Right ventricle myocardium inferior (tissue), 1 donor: ENCODE data around the gene ZEB2. TPM values are rescaled to one million over a fixed set of nuclear protein-coding genes. Genes with fewer than 3 reads are reported as not detected.

Experiments used
- ATAC-seq: fragments of 200-7000 bp; cut with Tn5 transposase; one replicate; pipeline ENCODE4 v1.9.1; 2020; ENCODE audit warnings: mild to moderate bottlenecking, moderate library complexity
- DNase-seq: peaks from one replicate; pipeline ENCODE4 v3.0.0; 2021; ENCODE audit errors: missing footprints
- intact Hi-C: fragments of 100-400 bp; cut with DNase I; formaldehyde crosslinking; loops from one replicate; pipeline ENCODE4 v1.11.0; 2022
- total RNA-seq: library from RNA; stranded (reverse); fragmentation: NEBNext Ultra II Directional; extraction: Animal tissue kit (Norgen Biotek cat#: 25700); gene quantifications from one replicate; pipeline ENCODE4 v1.2.1, GENCODE V29; 2021
- donor health status: DM: no; HTN: yes; CAD: no; lungs with severe emphysema.

The ZEB2 gene
- total RNA-seq, 1 donor from 2014 or later, result 89.0 TPM

DNA sequence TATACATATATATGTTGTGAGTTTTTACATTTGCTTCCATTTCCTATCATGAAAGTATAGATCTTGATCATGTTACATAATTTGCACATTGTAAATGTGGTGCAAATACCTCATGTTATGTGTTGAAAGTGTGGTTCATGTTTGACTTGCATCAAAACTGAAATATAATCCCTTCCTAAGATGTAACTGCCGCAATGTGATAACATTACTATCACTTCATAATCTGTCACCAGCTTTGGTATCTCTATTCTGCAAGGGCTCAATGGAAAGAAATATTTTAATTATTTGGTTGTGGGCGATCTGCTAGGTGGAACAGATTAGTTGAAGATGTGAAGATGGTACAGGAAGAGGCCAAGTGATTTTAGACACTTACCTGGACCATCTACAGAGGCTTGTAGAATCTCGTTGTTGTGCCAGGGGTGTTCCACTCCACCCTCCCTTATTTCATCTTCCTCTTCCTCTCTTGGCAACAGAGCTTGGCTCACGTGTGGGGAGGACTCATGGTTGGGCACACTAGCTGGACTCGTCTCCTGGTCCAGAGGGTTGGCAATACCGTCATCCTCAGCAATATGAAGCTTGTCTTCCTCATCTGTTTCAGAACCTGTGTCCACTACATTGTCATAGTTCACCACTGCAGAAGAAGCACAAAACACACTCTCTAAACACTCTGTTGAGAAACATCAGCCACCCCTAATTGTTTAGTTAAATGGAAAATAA is 90.4 kb downstream of the ZEB2 start:
- ATAC-seq (no peak), DNase-seq (peak; percentile 57)
- intact Hi-C loops, result loop anchor here (5.0 kb wide), 1 partner anchor 97 kb away; a partner anchor contains a TSS

DNA sequence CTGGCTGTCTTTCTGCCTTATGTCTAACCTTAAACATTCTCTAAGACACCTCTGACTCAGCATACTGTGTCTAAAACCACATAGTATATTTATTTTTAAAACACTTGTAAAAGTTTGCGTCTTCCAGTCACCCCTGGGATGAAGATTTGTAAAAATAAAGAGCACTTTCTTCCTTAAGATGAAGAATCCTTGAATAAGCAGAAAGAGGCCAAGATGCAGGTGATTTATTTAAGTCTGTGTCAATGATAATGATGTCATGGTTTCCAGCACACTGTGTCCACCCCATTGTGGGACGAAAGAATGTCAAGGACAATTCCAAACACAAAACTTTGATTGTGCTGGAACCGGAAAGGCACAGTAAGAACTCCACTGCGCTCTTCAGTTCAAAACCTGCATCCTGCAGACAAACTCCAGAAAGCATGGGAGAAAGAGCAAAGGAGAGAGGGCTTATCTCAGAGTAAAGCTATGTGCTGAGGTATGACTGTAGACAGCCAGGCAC is 92.9 kb downstream of the ZEB2 start:
- DNase-seq, result no peak
- intact Hi-C loops, result loop anchor here (2.0 to 5.0 kb wide), 2 partner anchors 22 to 95 kb away; a partner anchor contains a TSS
- peak; percentile 61 for ATAC-seq

- ATAC-seq (no peak), DNase-seq (no peak)
- intact Hi-C loops, result loop anchor here (2.0 to 5.0 kb wide), 2 partner anchors 22 to 94 kb away; a partner anchor contains a TSS
Measured at GRCh38 chr2:144426355-144426754, 93.6 kb downstream of the ZEB2 start.

GRCh38 chr2:144424559-144425240 is 95.2 kb downstream of the ZEB2 start:
- DNase-seq (no peak), ATAC-seq (no peak)
- intact Hi-C loops, result loop anchor here (5.0 kb wide), 1 partner anchor 92 kb away; a partner anchor contains a TSS

GRCh38 chr2:144421606-144422510 is 98.1 kb downstream of the ZEB2 start:
- no peak for ATAC-seq
- intact Hi-C loops, result no loop called here
- no peak for DNase-seq

- DNase-seq (no peak), ATAC-seq (no peak)
- intact Hi-C loops, result no loop called here
Measured at GRCh38 chr2:144419218-144419617, 100.7 kb downstream of the ZEB2 start.

DNA sequence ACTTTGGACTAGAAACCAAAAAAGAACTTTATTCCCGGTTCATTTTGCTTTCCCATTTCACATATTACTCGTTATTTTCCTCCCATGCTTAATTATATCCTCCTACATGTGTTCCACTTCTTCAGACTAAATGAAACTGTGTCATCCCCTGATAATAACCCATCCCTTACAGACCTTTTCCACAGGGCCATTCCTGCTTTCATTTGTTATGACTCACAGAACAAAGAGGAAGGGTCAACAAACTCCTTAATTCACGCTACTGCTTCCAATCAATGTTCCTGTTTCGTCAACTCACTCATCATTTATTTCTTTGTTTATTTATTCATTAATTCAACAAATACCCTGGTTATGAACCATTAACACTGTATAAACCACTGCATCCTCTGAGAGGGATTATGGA is 104.5 kb downstream of the ZEB2 start:
- intact Hi-C loops, result no loop called here
- no peak for DNase-seq
- no peak for ATAC-seq

DNA sequence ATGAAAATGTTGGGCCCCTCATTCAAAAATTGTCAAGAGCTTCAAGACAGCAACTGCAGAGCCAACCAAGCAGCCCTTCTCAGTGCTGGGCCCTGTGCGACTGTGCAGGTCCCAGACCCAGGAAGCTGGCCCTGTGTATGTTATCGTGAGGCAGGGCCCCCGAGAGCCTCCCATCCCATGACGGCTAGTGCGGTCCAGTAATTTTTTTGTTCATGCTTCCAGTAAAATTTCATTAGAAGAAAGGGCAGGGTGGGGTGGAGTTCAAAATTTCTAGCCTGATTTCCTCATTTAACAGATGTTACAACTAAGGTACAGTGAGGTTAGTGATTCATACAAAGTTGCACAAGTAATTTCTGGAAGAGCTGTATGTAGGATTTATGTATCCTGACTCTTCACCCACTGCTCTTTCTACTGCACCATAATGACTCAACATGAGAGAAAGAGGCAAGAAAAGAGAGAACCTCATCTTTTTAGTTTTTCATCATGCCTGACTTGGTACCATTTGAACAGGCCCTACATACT is 105.5 kb downstream of the ZEB2 start:
- intact Hi-C loops, result no loop called here
- peak; percentile 53 for ATAC-seq
- no peak for DNase-seq

DNA sequence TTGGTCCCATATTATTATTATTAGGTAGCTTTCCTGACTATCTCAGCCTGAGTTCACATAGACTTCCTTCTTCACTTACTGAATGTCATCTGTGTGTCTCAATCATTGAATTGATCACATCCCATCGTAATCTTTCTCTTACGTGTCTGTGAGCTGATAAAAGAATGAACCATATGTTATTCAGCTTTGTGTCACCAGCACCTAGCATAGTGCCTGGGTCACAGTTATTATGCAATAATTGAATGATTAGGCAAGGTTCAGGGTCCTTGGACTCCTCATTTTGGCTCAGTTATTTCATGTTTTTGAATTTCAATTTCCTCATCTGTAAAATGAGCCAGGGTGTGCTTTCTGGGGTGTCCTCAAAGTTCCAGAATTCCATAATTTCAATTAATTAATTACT is 107.2 kb downstream of the ZEB2 start:
- ATAC-seq, result peak; percentile 56
- intact Hi-C loops, result no loop called here

DNA sequence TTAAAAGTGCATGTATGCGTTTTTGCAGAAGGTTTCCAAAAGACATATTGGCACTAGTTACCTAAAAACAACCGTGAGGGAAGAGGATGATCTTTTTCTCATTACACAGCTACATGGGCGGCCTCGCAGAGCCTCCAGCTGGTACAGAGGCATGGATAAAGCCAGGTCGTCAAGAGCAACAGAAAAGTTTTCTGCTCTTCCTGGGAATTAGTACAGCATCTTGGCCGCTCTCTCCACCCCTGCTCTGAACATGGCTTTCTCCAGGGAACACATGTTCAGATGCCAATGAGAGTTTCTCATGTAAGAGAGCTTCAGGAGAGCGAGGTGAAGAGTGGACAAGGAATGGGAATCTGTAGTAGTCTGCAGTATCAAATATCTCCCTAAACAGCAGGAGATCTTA is 108.4 kb downstream of the ZEB2 start:
- DNase-seq (no peak), ATAC-seq (no peak)
- intact Hi-C loops, result no loop called here

More for the DNA sequence above, 107.2 kb downstream of the ZEB2 start:
- DNase-seq, result no peak

DNA sequence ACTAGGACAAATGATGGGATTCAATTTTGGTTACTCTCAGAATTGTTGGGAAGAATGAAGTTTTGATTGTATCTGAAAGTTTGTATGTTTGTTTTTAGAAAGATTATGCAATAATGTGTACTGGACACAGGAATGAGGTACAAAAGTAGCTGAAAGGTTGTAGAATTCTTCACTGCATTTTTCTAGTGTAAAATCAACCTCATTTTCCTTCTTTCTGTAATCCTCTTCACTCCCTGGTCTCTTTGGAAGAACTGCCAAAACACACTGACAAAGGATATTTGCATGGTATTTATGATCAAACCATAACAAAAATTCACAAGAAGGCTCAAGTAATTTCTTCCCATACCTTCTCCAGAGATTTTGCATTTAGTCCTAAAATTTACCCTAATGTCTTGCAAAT is 110.7 kb downstream of the ZEB2 start:
- ATAC-seq, result no peak
- intact Hi-C loops, result no loop called here

GRCh38 chr2:144407262-144407661 is 112.7 kb downstream of the ZEB2 start:
- DNase-seq, result no peak
- ATAC-seq, result no peak
- intact Hi-C loops, result no loop called here

More for the DNA sequence above, 110.7 kb downstream of the ZEB2 start:
- no peak for DNase-seq

- DNase-seq (no peak), ATAC-seq (no peak)
- intact Hi-C loops, result loop anchor here (2.0 kb wide), 1 partner anchor 21 kb away; no protein-coding TSS in a partner anchor
Measured at GRCh38 chr2:144405982-144406788, 113.7 kb downstream of the ZEB2 start.

DNA sequence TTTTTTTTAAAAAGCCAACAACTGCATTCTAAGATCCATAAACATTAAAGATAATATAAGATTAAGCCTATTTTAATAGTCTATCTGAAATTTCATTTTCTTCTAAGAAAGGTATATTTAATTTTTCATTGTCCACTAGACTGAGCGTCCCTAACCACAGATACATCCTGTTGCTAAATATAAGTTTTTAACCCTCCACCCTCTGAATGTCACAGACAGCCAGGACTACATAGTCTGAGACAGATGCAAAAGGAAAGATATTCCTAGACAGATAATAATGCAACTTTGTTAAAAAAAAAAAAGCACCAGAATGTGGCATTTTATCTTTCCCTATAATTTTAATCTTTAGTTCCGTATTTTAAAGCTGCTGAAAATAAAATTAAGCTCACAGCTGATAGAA is 114.6 kb downstream of the ZEB2 start:
- DNase-seq (no peak), ATAC-seq (no peak)
- intact Hi-C loops, result loop anchor here (2.0 kb wide), 1 partner anchor 21 kb away; no protein-coding TSS in a partner anchor

DNA sequence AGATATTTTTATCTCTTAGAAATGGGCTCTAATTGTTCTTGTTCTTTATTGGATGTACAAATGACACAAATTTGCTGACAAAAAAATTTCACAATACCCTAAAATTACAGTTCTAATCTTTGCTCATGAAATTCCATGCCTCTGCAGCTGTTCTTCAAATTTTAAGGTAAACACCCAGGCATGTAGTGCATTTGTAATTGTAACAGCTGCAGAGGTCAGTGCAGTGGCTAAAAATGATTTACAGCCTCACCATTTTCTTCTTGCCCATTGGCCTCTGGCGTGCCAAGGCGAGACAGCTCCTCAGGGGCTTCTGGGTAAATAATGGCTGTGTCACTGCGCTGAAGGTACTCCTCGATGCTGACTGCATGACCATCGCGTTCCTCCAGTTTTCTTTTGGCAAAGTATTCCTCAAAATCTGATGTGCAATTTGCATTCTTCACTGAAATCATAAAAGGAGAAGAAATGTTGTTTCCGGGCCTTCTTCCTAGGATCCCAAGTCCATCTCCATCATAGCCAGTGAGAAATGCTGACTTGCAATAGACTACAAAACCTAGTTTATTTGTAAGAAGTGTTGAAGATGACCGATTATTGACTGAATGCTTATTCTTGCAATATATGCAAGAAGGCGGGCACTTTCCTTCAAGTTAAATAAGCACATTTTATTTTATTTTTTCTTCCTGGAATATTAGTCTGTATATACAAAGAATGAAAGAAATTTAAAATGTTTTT is 115.2 kb downstream of the ZEB2 start:
- no peak for DNase-seq
- ATAC-seq, result peak; percentile 21
- intact Hi-C loops, result loop anchor here (2.0 to 5.0 kb wide), 2 partner anchors 22 to 113 kb away; no protein-coding TSS in a partner anchor

DNA sequence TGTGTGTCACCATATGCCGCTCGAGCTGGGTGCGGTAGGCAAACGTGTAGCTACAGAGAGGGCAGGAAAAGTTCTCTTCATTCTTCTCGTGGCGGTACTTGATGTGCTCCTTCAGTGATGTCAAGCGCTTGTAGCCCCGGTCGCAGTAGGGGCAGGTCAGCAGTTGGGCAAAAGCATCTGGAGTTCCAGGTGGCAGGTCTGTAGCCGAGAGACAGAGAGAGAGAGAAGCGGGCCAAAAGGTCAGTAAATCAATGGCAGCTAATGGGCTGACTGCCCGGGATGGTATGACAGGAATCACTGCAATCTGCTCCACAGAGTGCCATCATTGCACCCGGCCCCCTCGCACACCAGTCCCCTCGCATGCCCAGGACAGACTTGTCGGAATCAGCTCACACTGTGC is 116.0 kb downstream of the ZEB2 start:
- intact Hi-C loops, result loop anchor here (2.0 to 5.0 kb wide), 2 partner anchors 23 to 113 kb away; no protein-coding TSS in a partner anchor
- DNase-seq (peak; percentile 71), ATAC-seq (peak; percentile 92)

- ATAC-seq (peak; percentile 9), DNase-seq (peak; percentile 79)
- intact Hi-C loops, result loop anchor here (5.0 kb wide), 1 partner anchor 115 kb away; no protein-coding TSS in a partner anchor
Measured at GRCh38 chr2:144402251-144402650, 117.7 kb downstream of the ZEB2 start.
